Transverse colon (tissue), 4 donors: ENCODE data around the gene NUDC. TPM values are rescaled to one million over a fixed set of nuclear protein-coding genes. Genes with fewer than 3 reads are reported as not detected.

Source experiments
- DNase-seq: peaks from one replicate; pipeline ENCODE4 v3.0.0-alpha.2; 2019
- H3K27ac ChIP-seq, 4 donors: fragments of 200-600 bp; sonication (generic); 2 replicates each; pipeline ENCODE4 v1.5.1; 2016 to 2018; ENCODE audit warnings: inconsistent platforms in 4 of 4
- H3K27me3 ChIP-seq: fragments of 200-600 bp; sonication (generic); 2 replicates; pipeline ENCODE4 v1.5.1; 2017; ENCODE audit warnings: inconsistent platforms
- H3K36me3 ChIP-seq, 4 donors: fragments of 200-600 bp; sonication (generic); 2 replicates each; pipeline ENCODE4 v1.5.1; 2017 to 2019; ENCODE audit warnings: inconsistent platforms in 4 of 4
- H3K4me1 ChIP-seq, 4 donors: fragments of 200-600 bp; sonication (generic); 2 replicates each; pipeline ENCODE4 v1.5.1; 2017 to 2020; ENCODE audit warnings: inconsistent platforms in 4 of 4
- H3K4me3 ChIP-seq, 4 donors: fragments of 200-600 bp; sonication (generic); 1 replicate in 1 of 4; 2 replicates in 3 of 4; pipeline versions ENCODE4 v1.5.1 to v1.6.1; 2017 to 2019; ENCODE audit warnings: inconsistent platforms in 4 of 4
- H3K9me3 ChIP-seq, 2 donors: fragments of 200-600 bp; sonication (generic); 2 replicates each; pipeline ENCODE4 v1.5.1; 2017 to 2019; ENCODE audit warnings: inconsistent platforms in 2 of 2
- CTCF ChIP-seq, 5 experiments: fragments of 200-600 bp in 3 of 5; fragments of 450-650 bp in 2 of 5; sonication (generic) in 3 of 5; IDR thresholded peaks; 1 replicate in 2 of 5; 2 replicates in 3 of 5; pipeline ENCODE4 v1.5.1; 2016 to 2017; ENCODE audit warnings: antibody characterized with exemption in 5 of 5, inconsistent platforms in 3 of 5, mild to moderate bottlenecking in 2 of 5, moderate library complexity in 1 of 5
- EP300 ChIP-seq: sonication (generic); formaldehyde crosslinking; IDR thresholded peaks from one replicate; pipeline ENCODE4 v1.6.1; 2017; ENCODE audit warnings: antibody characterized with exemption, low read depth
- POLR2A ChIP-seq: fragments of 450-650 bp; IDR thresholded peaks from one replicate; pipeline ENCODE4 v1.6.1; 2016; ENCODE audit warnings: antibody characterized with exemption, mild to moderate bottlenecking, moderate library complexity
- POLR2AphosphoS5 ChIP-seq, 3 donors: sonication (generic); formaldehyde crosslinking; IDR thresholded peaks; one replicate each; pipeline ENCODE4 v1.6.1; 2016; ENCODE audit warnings: antibody characterized with exemption in 3 of 3
- WGBS, 2 donors: methylation state at CpG; one replicate each; pipeline ENCODE4 v1.1.5; 2018; ENCODE audit warnings: low coverage in 1 of 2; 5-methylcytosine and 5-hydroxymethylcytosine counted together
- in situ Hi-C, 4 donors: fragments of 200-750 bp; cut with MboI; loops; one replicate each; pipeline versions ENCODE4 v1.15.0 to v1.15.1; 2017; ENCODE audit warnings: low sequenced_read_pairs in 3 of 4, low pct_ligation_motif_present in 1 of 4, low pct_unique_long_range_greater_than_20kb in 1 of 4
- intact Hi-C: fragments of 100-400 bp; cut with DNase I; formaldehyde crosslinking; loops from one replicate; pipeline ENCODE4 v1.15.1; 2023; ENCODE audit warnings: low total_unique reads
- total RNA-seq, 4 donors: library from RNA; depleted of rRNA; stranded (reverse); fragments of >200 nt; gene quantifications; one replicate each; pipeline ENCODE4 v1.1.0, GENCODE V29; 2016

The NUDC gene
- total RNA-seq, 4 donors from 2014 or later, result 10.8 to 39.9 (median 27.6) TPM

- Histone ChIP-seq H3K4me1 (peaks cover 0 to 20% (median 12%) of the 10 kb centered on the region in 4 donors), H3K27ac (peak within 1 kb of the TSS; percentile 64 to 83 (median 78)), H3K36me3 (no peaks in the 10 kb centered on the region), H3K27me3 (peaks cover 44% of the 10 kb centered on the region), H3K9me3 (no peaks in the 10 kb centered on the region), H3K4me3 (peak within 1 kb of the TSS; percentile 25 to 71 (median 64))
- intact Hi-C loops (loop anchor here (5.0 kb wide), 1 partner anchor 112 kb away; no protein-coding TSS in a partner anchor), in situ Hi-C loops (no loop called here)
- peak; percentile 90 for DNase-seq
- WGBS, 2 donors, result 1% methylated on average over 33 of the region's 86 CpGs; no CpG with 5 or more reads in 1 of the 2 donors
- peak; percentile 22 to 78 (median 42) for TF ChIP-seq CTCF (IDR thresholded peaks at IDR 0.05)
- TF ChIP-seq EP300, result no peak
- peak; percentile 45 to 88 (median 77) for TF ChIP-seq POLR2AphosphoS5 (IDR thresholded peaks at IDR 0.05)
- peak; percentile 80 for TF ChIP-seq POLR2A
These were observed 38.4 kb downstream of the NUDC start, which contains the start of gene KDF1 for GRCh38 chr1:26959722-26960624. KDF1 (minus strand) TSS chr1:26960468; CDS start chr1:26952380, 8,088 bp downstream.

- TF ChIP-seq CTCF (IDR thresholded peaks at IDR 0.05) (peak in 1 of 5 experiments; percentile 8), POLR2AphosphoS5 (IDR thresholded peaks at IDR 0.05) (no peak)
- Histone ChIP-seq H3K4me3 (peak overlapping the region; percentile 25 to 71 (median 64)), H3K4me1 (peaks cover 0 to 20% (median 12%) of the 10 kb centered on the region in 4 donors), H3K27ac (peak overlapping the region; percentile 64 to 83 (median 78)), H3K9me3 (no peaks in the 10 kb centered on the region), H3K27me3 (peaks cover 44% of the 10 kb centered on the region), H3K36me3 (no peaks in the 10 kb centered on the region)
- in situ Hi-C loops (no loop called here), intact Hi-C loops (loop anchor here (5.0 kb wide), 1 partner anchor 112 kb away; no protein-coding TSS in a partner anchor)
- 27% methylated on average over 3 of the region's 3 CpGs; no CpG with 5 or more reads in 1 of the 2 donors for WGBS, 2 donors
- DNase-seq, result no peak
These were observed 39.1 kb downstream of the NUDC start for GRCh38 chr1:26960625-26960966.

- no peak for TF ChIP-seq EP300
- TF ChIP-seq POLR2AphosphoS5 (IDR thresholded peaks at IDR 0.05), result no peak
- no peak for TF ChIP-seq CTCF (IDR thresholded peaks at IDR 0.05)
- no peak for TF ChIP-seq POLR2A
- DNase-seq, result no peak
- peaks cover 44% of the 10 kb centered on the region for H3K27me3 ChIP-seq
These were observed 40.3 kb downstream of the NUDC start for GRCh38 chr1:26961826-26962225.

GRCh38 chr1:26965213-26965612 lies 43.7 kb downstream of the NUDC start:
- 79 to 85% methylated on average over 3 to 6 of the region's 6 CpGs for WGBS, 2 donors
- in situ Hi-C loops, result no loop called here

More at GRCh38 chr1:26961826-26962225, 40.3 kb downstream of the NUDC start:
- no peak overlapping the region for H3K4me3 ChIP-seq
- no peaks in the 10 kb centered on the region for H3K36me3 ChIP-seq
- in situ Hi-C loops (no loop called here), intact Hi-C loops (loop anchor here (5.0 kb wide), 1 partner anchor 110 kb away; no protein-coding TSS in a partner anchor)
- peaks cover 0 to 20% (median 12%) of the 10 kb centered on the region in 4 donors for H3K4me1 ChIP-seq
- H3K27ac ChIP-seq, result no peak overlapping the region
- no peaks in the 10 kb centered on the region for H3K9me3 ChIP-seq
- 67 to 74% methylated on average over 2 to 3 of the region's 3 CpGs for WGBS, 2 donors

More at GRCh38 chr1:26965213-26965612, 43.7 kb downstream of the NUDC start:
- Histone ChIP-seq H3K27ac (no peak overlapping the region), H3K4me3 (no peak overlapping the region), H3K27me3 (peaks cover 11% of the 10 kb centered on the region), H3K4me1 (peaks cover 0 to 9% (median 4%) of the 10 kb centered on the region in 4 donors), H3K9me3 (no peaks in the 10 kb centered on the region), H3K36me3 (no peaks in the 10 kb centered on the region)
- no peak for DNase-seq
- intact Hi-C loops, result no loop called here
- TF ChIP-seq EP300 (no peak), POLR2AphosphoS5 (IDR thresholded peaks at IDR 0.05) (no peak), CTCF (IDR thresholded peaks at IDR 0.05) (no peak), POLR2A (no peak)
